Measurements from ENCODE around the gene GNPTAB. TPM values are rescaled to one million over a fixed set of nuclear protein-coding genes. Genes with fewer than 3 reads are reported as not detected.
A peak's percentile ranks its signal among the peaks of the same experiment; 100 is the strongest.

GNPTAB gene
- total RNA-seq, 2 experiments from 2014 or later, result 38.9 to 66.5 TPM

DNA sequence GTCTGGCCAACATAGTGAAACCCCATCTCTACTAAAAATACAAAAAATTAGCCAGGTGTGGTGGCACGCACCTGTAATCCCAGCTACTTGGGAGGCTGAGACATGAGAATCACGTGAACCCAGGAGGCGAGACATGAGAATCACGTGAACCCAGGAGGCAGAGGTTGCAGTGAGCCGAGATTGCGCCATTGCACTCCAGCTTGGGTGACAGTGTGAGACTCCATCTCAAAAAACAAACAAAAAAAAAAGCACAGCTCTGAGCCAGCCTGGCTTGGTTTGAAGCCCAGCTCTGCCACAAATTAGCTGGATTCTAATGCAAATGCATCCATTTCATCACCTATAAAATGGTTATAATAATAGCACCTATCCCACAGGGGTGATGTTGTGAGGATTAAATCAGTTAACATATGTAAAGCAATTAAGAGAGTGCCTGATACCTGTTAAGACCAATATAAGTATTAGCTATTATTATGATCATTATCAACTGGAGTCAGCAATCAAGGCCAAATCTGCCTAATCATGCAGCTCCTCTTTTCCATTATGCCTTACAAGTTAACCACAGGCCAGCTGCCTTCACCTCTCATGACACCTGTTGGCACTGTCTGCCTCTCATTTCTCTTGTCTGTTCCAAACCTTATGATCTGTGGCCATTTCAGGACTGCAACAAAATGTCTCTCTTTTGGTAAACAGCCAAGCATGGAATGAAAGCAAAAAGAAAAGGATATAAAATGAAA is 2.1 kb downstream of the GNPTAB start:
- H3K4me2 ChIP-seq (ENCODE audit: low read length), result peak overlapping the region; percentile 76
- peak; percentile 73 for DNase-seq (ENCODE audit: low spot score)
- no TSS peak for BruUV-seq (replicated peaks)
- CTCF ChIA-PET (ENCODE audit: unreplicated experiment), result interaction anchor here (0.9 to 4.1 kb wide), 2 partner anchors 56 to 84 kb away, joined by 5 to 34 read pairs; no protein-coding TSS in a partner anchor
- POLR2A ChIA-PET, result interaction anchor here (0.6 to 5.5 kb wide), 17 partner anchors 8 to 421 kb away, joined by 3 to 75 read pairs (median 5); partner anchors contain the start of gene ARL1
- peaks cover 69% of the 10 kb centered on the region for H3K4me1 ChIP-seq (ENCODE audit: insufficient read depth, low read length, poor library complexity, severe bottlenecking)
- H3K36me3 ChIP-seq (ENCODE audit: insufficient read depth, low read length), result no peaks in the 10 kb centered on the region
- no peak overlapping the region for H2AFZ ChIP-seq (ENCODE audit: low read length)
- no peak for TF ChIP-seq EZH2phosphoT487 (IDR thresholded peaks at IDR 0.05; ENCODE audit: borderline replicate concordance, low read depth, low read length)
- TF ChIP-seq, protein P1, sequence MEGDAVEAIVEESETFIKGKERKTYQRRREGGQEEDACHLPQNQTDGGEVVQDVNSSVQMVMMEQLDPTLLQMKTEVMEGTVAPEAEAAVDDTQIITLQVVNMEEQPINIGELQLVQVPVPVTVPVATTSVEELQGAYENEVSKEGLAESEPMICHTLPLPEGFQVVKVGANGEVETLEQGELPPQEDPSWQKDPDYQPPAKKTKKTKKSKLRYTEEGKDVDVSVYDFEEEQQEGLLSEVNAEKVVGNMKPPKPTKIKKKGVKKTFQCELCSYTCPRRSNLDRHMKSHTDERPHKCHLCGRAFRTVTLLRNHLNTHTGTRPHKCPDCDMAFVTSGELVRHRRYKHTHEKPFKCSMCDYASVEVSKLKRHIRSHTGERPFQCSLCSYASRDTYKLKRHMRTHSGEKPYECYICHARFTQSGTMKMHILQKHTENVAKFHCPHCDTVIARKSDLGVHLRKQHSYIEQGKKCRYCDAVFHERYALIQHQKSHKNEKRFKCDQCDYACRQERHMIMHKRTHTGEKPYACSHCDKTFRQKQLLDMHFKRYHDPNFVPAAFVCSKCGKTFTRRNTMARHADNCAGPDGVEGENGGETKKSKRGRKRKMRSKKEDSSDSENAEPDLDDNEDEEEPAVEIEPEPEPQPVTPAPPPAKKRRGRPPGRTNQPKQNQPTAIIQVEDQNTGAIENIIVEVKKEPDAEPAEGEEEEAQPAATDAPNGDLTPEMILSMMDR (conservative IDR thresholded peaks at IDR 0.05; ENCODE audit: low read length), result no peak
- H3K9me2 ChIP-seq (ENCODE audit: insufficient read depth, low read length), result no peaks in the 10 kb centered on the region
- peak overlapping the region; percentile 70 for H3K27ac ChIP-seq (ENCODE audit: low read depth, low read length, poor library complexity, severe bottlenecking)
- H3K9me3 ChIP-seq (ENCODE audit: low read length), result no peaks in the 10 kb centered on the region
- H3K4me3 ChIP-seq (ENCODE audit: low read depth, low read length, poor library complexity, severe bottlenecking), result peak overlapping the region; percentile 79
- no peaks in the 10 kb centered on the region for H4K20me1 ChIP-seq (ENCODE audit: insufficient read depth, low read length)
- peaks cover 65% of the 10 kb centered on the region for H3K79me2 ChIP-seq (ENCODE audit: insufficient read depth, low read depth, low read length)
- intact Hi-C loops (cut with micrococcal nuclease; ENCODE audit: unreplicated experiment), result loop anchor here (1.0 kb wide), 1 partner anchor 84 kb away; no protein-coding TSS in a partner anchor

DNA sequence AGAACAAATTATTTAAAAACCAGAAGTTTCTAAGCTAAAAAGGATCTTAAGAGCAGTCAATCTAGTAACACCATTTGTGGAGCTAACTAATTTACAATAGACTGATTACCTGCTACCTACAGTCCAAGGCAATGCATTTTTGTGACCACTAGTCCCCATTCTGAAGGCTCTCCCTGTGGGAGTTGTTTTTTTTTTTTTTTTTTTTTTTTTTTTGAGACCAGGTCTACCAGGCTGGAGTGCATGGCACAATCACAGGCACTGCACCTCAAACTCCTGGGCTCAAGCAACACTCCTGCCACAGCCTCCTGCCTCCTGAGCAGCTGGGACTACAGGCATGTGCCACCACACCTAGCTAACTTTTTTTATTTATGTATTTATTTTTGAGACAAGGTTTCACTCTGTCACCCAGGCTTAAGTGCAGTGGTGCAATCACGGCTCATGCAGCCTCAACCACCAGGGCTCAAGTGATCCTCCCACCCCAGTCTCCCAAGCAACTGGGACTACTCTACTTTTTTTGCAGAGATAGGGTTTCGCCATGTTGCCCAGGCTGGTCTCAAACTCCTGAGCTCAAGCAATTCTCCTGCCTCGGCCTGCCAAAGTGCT is 3.9 kb downstream of the GNPTAB start:
- Histone ChIP-seq H3K4me3 (ENCODE audit: low read depth, low read length, poor library complexity, severe bottlenecking) (peak overlapping the region; percentile 24), H3K4me2 (ENCODE audit: low read length) (peak overlapping the region; percentile 76), H3K9me2 (ENCODE audit: insufficient read depth, low read length) (no peaks in the 10 kb centered on the region), H3K79me2 (ENCODE audit: insufficient read depth, low read depth, low read length) (peaks cover 78% of the 10 kb centered on the region), H4K20me1 (ENCODE audit: insufficient read depth, low read length) (no peaks in the 10 kb centered on the region), H3K27ac (ENCODE audit: low read depth, low read length, poor library complexity, severe bottlenecking) (peak overlapping the region; percentile 28), H3K4me1 (ENCODE audit: insufficient read depth, low read length, poor library complexity, severe bottlenecking) (peaks cover 81% of the 10 kb centered on the region), H2AFZ (ENCODE audit: low read length) (no peak overlapping the region), H3K9me3 (ENCODE audit: low read length) (no peaks in the 10 kb centered on the region), H3K36me3 (ENCODE audit: insufficient read depth, low read length) (0 out of 2 replicates have a peak, but pooled peaks cover under 1% of the 10 kb centered on the region)
- CTCF ChIA-PET (ENCODE audit: unreplicated experiment), result interaction anchor here (0.8 kb wide), 1 partner anchor 53 kb away, joined by 3 read pairs; no protein-coding TSS in a partner anchor
- TF ChIP-seq, protein P1 (conservative IDR thresholded peaks at IDR 0.05; ENCODE audit: low read length), result no peak
- no peak for TF ChIP-seq EZH2phosphoT487 (IDR thresholded peaks at IDR 0.05; ENCODE audit: borderline replicate concordance, low read depth, low read length)
- POLR2A ChIA-PET, result interaction anchor here (0.7 to 5.5 kb wide), 12 partner anchors 8 to 105 kb away, joined by 3 to 75 read pairs (median 7); no protein-coding TSS in a partner anchor
- intact Hi-C loops (cut with micrococcal nuclease; ENCODE audit: unreplicated experiment), result no loop called here
- no TSS peak for BruUV-seq (replicated peaks)
- DNase-seq (ENCODE audit: low spot score), result peak; percentile 42
